H1 (cell line): ENCODE measurements around the gene DTD1. TPM values are rescaled to one million over a fixed set of nuclear protein-coding genes. Genes with fewer than 3 reads are reported as not detected.

Experiments used
- BCL11A ChIP-seq, 2 experiments: IDR thresholded peaks; one replicate each; pipeline ENCODE4 v1.6.1; 2011; ENCODE audit warnings: low read depth in 2 of 2, low read length in 2 of 2, mild to moderate bottlenecking in 2 of 2
- CBX5 ChIP-seq: fragments of 300-800, 300-1000 bp; sonication (generic); IDR thresholded peaks from 2 replicates; pipeline ENCODE4 v1.7.1; 2016; ENCODE audit warnings: antibody characterized with exemption, low read length, low read depth
- CHD7 ChIP-seq: fragments of 300-600 bp; sonication (generic); IDR thresholded peaks from 2 replicates; pipeline ENCODE4 v1.7.1; 2012; ENCODE audit warnings: low read length, moderate library complexity, mild to moderate bottlenecking, inconsistent platforms; ENCODE audit not compliant: insufficient replicate concordance
- CTBP2 ChIP-seq: IDR thresholded peaks from 2 replicates; pipeline ENCODE4 v1.7.0; 2011; ENCODE audit warnings: borderline replicate concordance, mild to moderate bottlenecking, moderate library complexity, mixed read lengths, low read length; ENCODE audit not compliant: insufficient read depth, insufficient read length
- EZH2 ChIP-seq: fragments of 200-600 bp; sonication (generic); IDR thresholded peaks from 2 replicates; pipeline ENCODE4 v1.7.1; 2012; ENCODE audit warnings: low read depth, mild to moderate bottlenecking, moderate library complexity, low read length, inconsistent platforms; ENCODE audit not compliant: severe bottlenecking
- FOSL1 ChIP-seq: IDR thresholded peaks from 2 replicates; pipeline ENCODE4 v1.6.1; 2011; ENCODE audit warnings: mild to moderate bottlenecking, low read depth, low read length, moderate library complexity; ENCODE audit not compliant: insufficient read depth
- HDAC6 ChIP-seq: IDR thresholded peaks from one replicate; pipeline ENCODE4 v1.7.1; 2012; ENCODE audit warnings: low read depth, mild to moderate bottlenecking, inconsistent platforms, low read length, moderate library complexity
- PHF8 ChIP-seq: fragments of 200-600 bp; sonication (generic); conservative IDR thresholded peaks from 2 replicates; pipeline ENCODE4 v1.7.1; 2012; ENCODE audit warnings: low read depth, mild to moderate bottlenecking, inconsistent platforms, low read length, moderate library complexity
- POLR2AphosphoS5 ChIP-seq: IDR thresholded peaks from 2 replicates; pipeline ENCODE4 v1.6.1; 2011; ENCODE audit warnings: low read depth, low read length
- RNF2 ChIP-seq: fragments of 200-900, 300-1000 bp; sonication (generic); IDR thresholded peaks from 2 replicates; pipeline ENCODE4 v1.7.1; 2016; ENCODE audit warnings: borderline replicate concordance, low read depth, mild to moderate bottlenecking, antibody characterized with exemption, low read length; ENCODE audit not compliant: poor library complexity, severe bottlenecking; ENCODE audit errors: missing control alignments
- SIRT6 ChIP-seq: IDR thresholded peaks from one replicate; pipeline ENCODE4 v1.7.1; 2012; ENCODE audit warnings: low read length, inconsistent platforms
- SRF ChIP-seq: IDR thresholded peaks from 2 replicates; pipeline ENCODE4 v1.6.1; 2011; ENCODE audit warnings: mild to moderate bottlenecking, low read depth, low read length, moderate library complexity
- polyA plus RNA-seq, 7 experiments: library from polyadenylated mRNA; depleted of rRNA in 3 of 7; stranded (reverse) in 5 of 7; unstranded in 2 of 7; fragments of >200 nt in 5 of 7; fragments of 200-250 nt in 2 of 7; gene quantifications; 1 replicate in 5 of 7; 2 replicates in 1 of 7; 4 replicates in 1 of 7; pipeline versions ENCODE4 v1.2.1 to v1.2.3, GENCODE V29; 2011 to 2013; ENCODE audit warnings: missing spikeins in 2 of 7, mixed read lengths in 2 of 7
- total RNA-seq: library from RNA; stranded (reverse); fragmentation: NEBNext Ultra II Directional; extraction: Animal tissue kit (Norgen Biotek cat#: 25700); gene quantifications from 2 replicates; pipeline ENCODE4 v1.2.1, GENCODE V29; 2021

DTD1 gene
- total and polyA plus RNA-seq, 2 of the 8 experiments (the other 6 are each of a cell fraction or from before 2014, with no cell fraction given), result 49.7 to 66.6 TPM

- TF ChIP-seq CHD7 (no peak), CBX5 (no peak), FOSL1 (no peak), POLR2AphosphoS5 (no peak), HDAC6 (no peak), CTBP2 (no peak), SRF (no peak), SIRT6 (no peak), EZH2 (no peak), PHF8 (no peak), BCL11A (IDR thresholded peaks at IDR 0.05; ENCODE audit: low read depth in 2 of 2, low read length in 2 of 2) (no peak), RNF2 (no peak)
Observed at GRCh38 chr20:18545566-18545965, 42.3 kb upstream of the DTD1 start (continued).
